ENCODE results near the gene MFSD12.

DNA sequence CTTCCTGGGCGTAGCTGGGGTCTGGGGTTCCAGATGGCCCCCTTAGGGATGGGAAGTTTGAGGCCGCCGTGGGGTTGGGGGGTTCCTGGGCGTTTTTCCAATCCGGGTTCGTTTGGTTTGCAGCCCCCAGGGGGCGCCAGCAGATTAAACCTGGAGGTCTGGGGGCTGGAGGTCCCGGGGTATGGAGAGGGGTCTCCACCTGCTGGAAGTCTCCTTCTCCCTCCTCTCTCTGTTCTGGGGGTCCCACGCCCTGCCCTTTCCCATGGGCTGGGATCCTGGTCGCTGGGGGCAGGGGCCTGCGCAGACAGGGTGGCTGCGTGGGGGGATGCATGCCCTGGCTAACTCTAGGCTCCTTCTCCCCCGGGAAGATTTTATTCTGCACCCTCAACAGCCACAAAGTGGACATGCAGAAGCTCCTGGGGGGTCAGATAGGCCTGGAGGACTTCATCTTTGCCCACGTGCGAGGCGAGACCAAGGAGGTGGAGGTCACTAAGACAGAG is 28.8 kb upstream of the MFSD12 start:
- TF ChIP-seq EZH2 (optimal IDR thresholded peaks at IDR 0.05; ENCODE audit: low read depth, low read length) (no peak), EZH2phosphoT487 (IDR thresholded peaks at IDR 0.05; ENCODE audit: low read length) (no peak)

Data from MM.1S (cell line).